ENCODE results near the gene TSHZ3.

Gene TSHZ3

GRCh38 chr19:31272583-31273106, 76.6 kb downstream of the TSHZ3 start:
- DNase-seq (ENCODE audit: low read depth) = no peak
- H3K4me3 ChIP-seq (ENCODE audit: low read depth, low read length) = no peak overlapping the region
- TF ChIP-seq MYC (IDR thresholded peaks at IDR 0.05; ENCODE audit: low read depth, low read length) = no peak
- no peak for TF ChIP-seq CTCF (IDR thresholded peaks at IDR 0.05; ENCODE audit: low read depth, low read length)
- no peak for TF ChIP-seq MAX (IDR thresholded peaks at IDR 0.05; ENCODE audit: low read depth, low read length)
- no peak for TF ChIP-seq POLR2A (IDR thresholded peaks at IDR 0.05; ENCODE audit: extremely low read depth, insufficient read length)

- DNase-seq (ENCODE audit: low read depth) = no peak
- no peak overlapping the region for H3K4me3 ChIP-seq (ENCODE audit: low read depth, low read length)
- no peak for TF ChIP-seq MYC (IDR thresholded peaks at IDR 0.05; ENCODE audit: low read depth, low read length)
- TF ChIP-seq MAX (IDR thresholded peaks at IDR 0.05; ENCODE audit: low read depth, low read length) = no peak
- TF ChIP-seq CTCF (IDR thresholded peaks at IDR 0.05; ENCODE audit: low read depth, low read length) = no peak
- no peak for TF ChIP-seq POLR2A (IDR thresholded peaks at IDR 0.05; ENCODE audit: extremely low read depth, insufficient read length)
These were observed 77.8 kb downstream of the TSHZ3 start for GRCh38 chr19:31271306-31271911.

- no peak for DNase-seq (ENCODE audit: low read depth)
- TF ChIP-seq MAX (IDR thresholded peaks at IDR 0.05; ENCODE audit: low read depth, low read length) = no peak
- no peak for TF ChIP-seq POLR2A (IDR thresholded peaks at IDR 0.05; ENCODE audit: extremely low read depth, insufficient read length)
- no peak for TF ChIP-seq MYC (IDR thresholded peaks at IDR 0.05; ENCODE audit: low read depth, low read length)
- TF ChIP-seq CTCF (IDR thresholded peaks at IDR 0.05; ENCODE audit: low read depth, low read length) = no peak
- H3K4me3 ChIP-seq (ENCODE audit: low read depth, low read length) = no peak overlapping the region
These were observed 78.3 kb downstream of the TSHZ3 start for GRCh38 chr19:31270897-31271296.

GRCh38 chr19:31269425-31270127, 79.7 kb downstream of the TSHZ3 start:
- TF ChIP-seq CTCF (IDR thresholded peaks at IDR 0.05; ENCODE audit: low read depth, low read length) = no peak
- no peak for TF ChIP-seq MAX (IDR thresholded peaks at IDR 0.05; ENCODE audit: low read depth, low read length)
- no peak for TF ChIP-seq POLR2A (IDR thresholded peaks at IDR 0.05; ENCODE audit: extremely low read depth, insufficient read length)
- no peak for TF ChIP-seq MYC (IDR thresholded peaks at IDR 0.05; ENCODE audit: low read depth, low read length)
- H3K4me3 ChIP-seq (ENCODE audit: low read depth, low read length) = no peak overlapping the region
- no peak for DNase-seq (ENCODE audit: low read depth)

GRCh38 chr19:31268751-31269383, 80.4 kb downstream of the TSHZ3 start:
- no peak for TF ChIP-seq POLR2A (IDR thresholded peaks at IDR 0.05; ENCODE audit: extremely low read depth, insufficient read length)
- no peak for TF ChIP-seq MYC (IDR thresholded peaks at IDR 0.05; ENCODE audit: low read depth, low read length)
- TF ChIP-seq MAX (IDR thresholded peaks at IDR 0.05; ENCODE audit: low read depth, low read length) = no peak
- TF ChIP-seq CTCF (IDR thresholded peaks at IDR 0.05; ENCODE audit: low read depth, low read length) = no peak
- no peak overlapping the region for H3K4me3 ChIP-seq (ENCODE audit: low read depth, low read length)
- no peak for DNase-seq (ENCODE audit: low read depth)
